ENCODE measurements around the gene SOS1. TPM values are rescaled to one million over a fixed set of nuclear protein-coding genes. Genes with fewer than 3 reads are reported as not detected.

The SOS1 gene
- total and polyA plus RNA-seq, 2 of the 13 experiments (the other 11 are each of a cell fraction or from before 2014, with no cell fraction given), result 20.8 to 60.4 TPM

GRCh38 chr2:39050109-39050508 is 70.7 kb downstream of the SOS1 start:
- Histone ChIP-seq H4K20me1 (ENCODE audit: insufficient read depth, low read length) (no peaks in the 10 kb centered on the region), H3K4me2 (ENCODE audit: low read depth, low read length) (no peak overlapping the region), H3K9me3 (ENCODE audit: low read length) (no peaks in the 10 kb centered on the region), H3K27ac (ENCODE audit: extremely low read length, insufficient read depth, low read length) (no peak overlapping the region), H3K4me1 (ENCODE audit: insufficient read depth, low read length) (no peaks in the 10 kb centered on the region), H3K4me3 (replicated peaks in 1 of 3; ENCODE audit: insufficient read depth in 1 of 3, low read depth in 2 of 3, low read length in 3 of 3) (no peak overlapping the region), H3K79me2 (ENCODE audit: insufficient read depth, low read length) (no peaks in the 10 kb centered on the region), H3K9ac (ENCODE audit: insufficient read depth, low read depth, low read length) (no peak overlapping the region), H2AFZ (ENCODE audit: low read length) (no peak overlapping the region), H3K27me3 (ENCODE audit: control insufficient read depth in 1 of 2, insufficient read depth in 2 of 2, low read length in 2 of 2) (no peaks in the 10 kb centered on the region), H3K36me3 (replicated peaks in 1 of 2; ENCODE audit: control insufficient read depth in 1 of 2, insufficient read depth in 2 of 2, low read length in 2 of 2) (peaks cover 5 to 40% of the 10 kb centered on the region in 2 experiments)
- WGBS (ENCODE audit: low lambda C conversion rate), result 98% methylated on average over 1 of the region's 1 CpG
- CTCF ChIA-PET (ENCODE audit: low intra/inter-chr PET ratio, low total read pairs), result no interaction called here
- DNase-seq (ENCODE audit: low spot score) (no peak), ATAC-seq (no peak), FAIRE-seq (no peak)
- intact Hi-C loops (cut with micrococcal nuclease; ENCODE audit: unreplicated experiment) (no loop called here), in situ Hi-C loops (cut with HindIII; ENCODE audit: extremely low pct_ligation_motif_present, low pct_unique_long_range_greater_than_20kb) (loop anchor here (10.0 kb wide), 1 partner anchor 105 kb away; no protein-coding TSS in a partner anchor)
- POLR2A ChIA-PET, result no interaction called here
- BruUV-seq (replicated peaks), result no TSS peak
- TF ChIP-seq, protein P1, sequence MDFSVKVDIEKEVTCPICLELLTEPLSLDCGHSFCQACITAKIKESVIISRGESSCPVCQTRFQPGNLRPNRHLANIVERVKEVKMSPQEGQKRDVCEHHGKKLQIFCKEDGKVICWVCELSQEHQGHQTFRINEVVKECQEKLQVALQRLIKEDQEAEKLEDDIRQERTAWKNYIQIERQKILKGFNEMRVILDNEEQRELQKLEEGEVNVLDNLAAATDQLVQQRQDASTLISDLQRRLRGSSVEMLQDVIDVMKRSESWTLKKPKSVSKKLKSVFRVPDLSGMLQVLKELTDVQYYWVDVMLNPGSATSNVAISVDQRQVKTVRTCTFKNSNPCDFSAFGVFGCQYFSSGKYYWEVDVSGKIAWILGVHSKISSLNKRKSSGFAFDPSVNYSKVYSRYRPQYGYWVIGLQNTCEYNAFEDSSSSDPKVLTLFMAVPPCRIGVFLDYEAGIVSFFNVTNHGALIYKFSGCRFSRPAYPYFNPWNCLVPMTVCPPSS (IDR thresholded peaks at IDR 0.05), result no peak
- no peak for TF ChIP-seq SMAD3 (CRISPR knock-in tag; IDR thresholded peaks at IDR 0.05)
- no peak for TF ChIP-seq ZBTB7A (CRISPR knock-in tag; IDR thresholded peaks at IDR 0.05)
- no peak for TF ChIP-seq ZNF354B (CRISPR knock-in tag; IDR thresholded peaks at IDR 0.05)
- TF ChIP-seq HNF4G (IDR thresholded peaks at IDR 0.05; ENCODE audit: borderline replicate concordance, low read depth, low read length), result no peak
- no peak for TF ChIP-seq HNF4G (CRISPR knock-in tag; IDR thresholded peaks at IDR 0.05; ENCODE audit: borderline replicate concordance, low read depth)
- no peak for TF ChIP-seq ZBTB42 (CRISPR knock-in tag; IDR thresholded peaks at IDR 0.05)
- no peak for TF ChIP-seq HNF4A (CRISPR knock-in tag; IDR thresholded peaks at IDR 0.05)
- no peak for TF ChIP-seq ZFY (CRISPR knock-in tag; IDR thresholded peaks at IDR 0.05)
- no peak for TF ChIP-seq ZSCAN21 (CRISPR knock-in tag; IDR thresholded peaks at IDR 0.05; ENCODE audit: borderline replicate concordance)

Data from HepG2 (cell line).